Peyer's patch (tissue), 4 donors: Measurements from ENCODE around the gene STK40. TPM values are rescaled to one million over a fixed set of nuclear protein-coding genes. Genes with fewer than 3 reads are reported as not detected.

Source experiments
- DNase-seq, 3 donors: peaks; one replicate each; pipeline ENCODE4 v3.0.0-alpha.2; 2017 to 2019
- H3K27ac ChIP-seq, 4 donors: fragments of 200-600 bp; sonication (generic); one replicate each; pipeline ENCODE4 v1.5.1; 2016 to 2019
- H3K27me3 ChIP-seq, 2 donors: fragments of 200-600 bp; sonication (generic); one replicate each; pipeline ENCODE4 v1.5.1; 2019
- H3K36me3 ChIP-seq, 3 donors: fragments of 200-600 bp; sonication (generic); one replicate each; pipeline ENCODE4 v1.5.1; 2016 to 2019
- H3K4me1 ChIP-seq, 4 donors: fragments of 200-600 bp; sonication (generic); one replicate each; pipeline ENCODE4 v1.5.1; 2016 to 2019
- H3K4me3 ChIP-seq, 4 donors: fragments of 200-600 bp; sonication (generic); 1 replicate in 3 of 4; 2 replicates in 1 of 4; pipeline ENCODE4 v1.5.1; 2016 to 2019; ENCODE audit warnings: mild to moderate bottlenecking in 1 of 4
- H3K9me3 ChIP-seq, 4 donors: fragments of 200-600 bp; sonication (generic); one replicate each; pipeline ENCODE4 v1.5.1; 2016 to 2019; ENCODE audit warnings: mild to moderate bottlenecking in 1 of 4
- CTCF ChIP-seq, 6 experiments: fragments of 450-650 bp in 4 of 6; fragments of 200-600 bp in 2 of 6; sonication (generic) in 1 of 6; IDR thresholded peaks; one replicate each; pipeline ENCODE4 v1.5.1; 2017 to 2019; ENCODE audit warnings: antibody characterized with exemption in 6 of 6, mild to moderate bottlenecking in 3 of 6, moderate library complexity in 1 of 6
- POLR2A ChIP-seq, 2 donors: fragments of 450-650 bp; IDR thresholded peaks; one replicate each; pipeline ENCODE4 v1.5.1; 2017; ENCODE audit warnings: antibody characterized with exemption in 2 of 2, mild to moderate bottlenecking in 2 of 2, moderate library complexity in 2 of 2
- total RNA-seq, 4 donors: library from RNA; depleted of rRNA; stranded (reverse); fragments of >200 nt; gene quantifications; one replicate each; pipeline ENCODE4 v1.1.0, GENCODE V29; 2016

The STK40 gene
- total RNA-seq, 4 donors from 2014 or later = 14.0 to 30.2 (median 21.5) TPM

GRCh38 chr1:36420836-36421317 is 35.2 kb upstream of the STK40 start:
- no peak overlapping the region for H3K4me3 ChIP-seq
- no peaks in the 10 kb centered on the region for H3K4me1 ChIP-seq
- no peaks in the 10 kb centered on the region for H3K9me3 ChIP-seq
- DNase-seq = peak; percentile 83 to 97 (median 92)
- H3K27me3 ChIP-seq = no peaks in the 10 kb centered on the region
- peak overlapping the region in 1 of 4 donors; percentile 11 for H3K27ac ChIP-seq
- TF ChIP-seq POLR2A (IDR thresholded peaks at IDR 0.05) (no peak), CTCF (IDR thresholded peaks at IDR 0.05) (peak; percentile 78 to 93 (median 92))
- H3K36me3 ChIP-seq = no peaks in the 10 kb centered on the region

GRCh38 chr1:36420409-36420808 is 34.7 kb upstream of the STK40 start:
- H3K27me3 ChIP-seq = no peaks in the 10 kb centered on the region
- no peaks in the 10 kb centered on the region for H3K9me3 ChIP-seq
- no peak for TF ChIP-seq POLR2A (IDR thresholded peaks at IDR 0.05)
- no peak for TF ChIP-seq CTCF (IDR thresholded peaks at IDR 0.05)
- peak overlapping the region in 1 of 4 donors; percentile 11 for H3K27ac ChIP-seq
- no peak overlapping the region for H3K4me3 ChIP-seq
- H3K36me3 ChIP-seq = no peaks in the 10 kb centered on the region
- no peak for DNase-seq
- H3K4me1 ChIP-seq = no peaks in the 10 kb centered on the region

- TF ChIP-seq CTCF (IDR thresholded peaks at IDR 0.05) = no peak
- TF ChIP-seq POLR2A (IDR thresholded peaks at IDR 0.05) = no peak
- no peak overlapping the region for H3K27ac ChIP-seq
- H3K36me3 ChIP-seq = no peaks in the 10 kb centered on the region
- H3K4me3 ChIP-seq = no peak overlapping the region
- no peaks in the 10 kb centered on the region for H3K9me3 ChIP-seq
- no peaks in the 10 kb centered on the region for H3K4me1 ChIP-seq
- H3K27me3 ChIP-seq = no peaks in the 10 kb centered on the region
- DNase-seq = no peak
Observed at GRCh38 chr1:36419569-36419968, 33.8 kb upstream of the STK40 start.

- Histone ChIP-seq H3K27me3 (no peaks in the 10 kb centered on the region), H3K9me3 (no peaks in the 10 kb centered on the region), H3K36me3 (no peaks in the 10 kb centered on the region), H3K27ac (no peak overlapping the region), H3K4me1 (no peaks in the 10 kb centered on the region), H3K4me3 (no peak overlapping the region)
- DNase-seq = no peak
- TF ChIP-seq POLR2A (IDR thresholded peaks at IDR 0.05) (no peak), CTCF (IDR thresholded peaks at IDR 0.05) (no peak)
Observed at GRCh38 chr1:36419140-36419539, 33.4 kb upstream of the STK40 start.

- DNase-seq = no peak
- H3K27me3 ChIP-seq = no peaks in the 10 kb centered on the region
- TF ChIP-seq POLR2A (IDR thresholded peaks at IDR 0.05) = no peak
- TF ChIP-seq CTCF (IDR thresholded peaks at IDR 0.05) = no peak
- H3K36me3 ChIP-seq = no peaks in the 10 kb centered on the region
- H3K27ac ChIP-seq = no peak overlapping the region
- H3K4me1 ChIP-seq = no peaks in the 10 kb centered on the region
- H3K9me3 ChIP-seq = no peaks in the 10 kb centered on the region
- no peak overlapping the region for H3K4me3 ChIP-seq
Observed at GRCh38 chr1:36417931-36418330, 32.2 kb upstream of the STK40 start.
